Neural progenitor cell (in vitro differentiated cells): ENCODE results near the gene FBRS.

Experiments
- CTCF ChIP-seq: fragments of 200-600 bp; sonication (generic); IDR thresholded peaks from 2 replicates; pipeline ENCODE4 v1.5.1; 2017; ENCODE audit warnings: antibody characterized with exemption, mild to moderate bottlenecking
- EZH2 ChIP-seq: fragments of 200-600 bp; sonication (generic); IDR thresholded peaks from 2 replicates; pipeline ENCODE4 v1.6.1; 2017; ENCODE audit warnings: antibody characterized with exemption, mild to moderate bottlenecking, moderate library complexity

- TF ChIP-seq CTCF (no peak), EZH2 (no peak)
Measured at GRCh38 chr16:30649725-30650368, 8.4 kb upstream of the FBRS start.
